NCI-H748 (cell line): ENCODE data around the gene PIAS3.
"Not testable (repeated sequence)": the region's sequence is repeated elsewhere in the genome, so short reads cannot be mapped to it uniquely, and the experiment has no call there.

ENCODE experiments used
- DNase-seq: peaks from one replicate; lab custom pipeline; 2025; ENCODE audit not compliant: unreplicated experiment; lab: John Stamatoyannopoulos, UW

Gene PIAS3

DNA sequence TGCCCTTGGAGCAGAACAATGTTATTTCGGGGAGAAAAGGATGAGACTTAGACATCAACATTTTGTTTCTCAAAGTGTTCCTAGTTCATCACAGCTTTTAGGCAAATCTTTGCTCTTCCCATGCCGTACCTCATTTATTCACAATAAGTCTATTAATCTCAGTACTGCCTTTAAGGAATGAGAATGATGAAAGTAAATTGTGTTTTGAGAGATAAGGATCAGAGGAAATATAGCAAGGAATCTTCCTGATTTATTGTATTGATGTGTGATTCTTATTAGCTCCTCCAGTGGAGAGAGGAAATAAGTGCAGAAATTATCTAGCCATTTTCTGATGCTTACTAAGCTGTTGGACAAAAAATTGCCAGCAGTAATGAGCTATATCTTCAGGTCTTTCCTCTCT, 32.9 kb downstream of the PIAS3 start:
- no peak for DNase-seq

DNA sequence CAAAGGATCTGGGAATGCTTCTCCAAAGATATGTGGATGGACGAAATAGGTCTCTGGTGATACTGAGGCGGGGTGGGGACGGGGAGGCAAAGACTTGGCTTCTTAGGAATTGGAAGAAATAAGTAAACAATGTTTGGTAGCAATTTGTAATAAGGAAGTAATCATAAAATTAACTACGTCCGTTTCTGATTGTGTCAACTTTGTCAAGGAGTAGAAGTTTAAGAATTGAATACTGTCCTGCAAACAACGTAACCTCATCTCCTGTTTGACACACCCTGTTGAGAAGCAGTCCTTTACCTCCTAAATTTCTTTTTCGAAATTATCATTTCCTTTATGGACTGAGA, 34.4 kb downstream of the PIAS3 start:
- no peak for DNase-seq

DNA sequence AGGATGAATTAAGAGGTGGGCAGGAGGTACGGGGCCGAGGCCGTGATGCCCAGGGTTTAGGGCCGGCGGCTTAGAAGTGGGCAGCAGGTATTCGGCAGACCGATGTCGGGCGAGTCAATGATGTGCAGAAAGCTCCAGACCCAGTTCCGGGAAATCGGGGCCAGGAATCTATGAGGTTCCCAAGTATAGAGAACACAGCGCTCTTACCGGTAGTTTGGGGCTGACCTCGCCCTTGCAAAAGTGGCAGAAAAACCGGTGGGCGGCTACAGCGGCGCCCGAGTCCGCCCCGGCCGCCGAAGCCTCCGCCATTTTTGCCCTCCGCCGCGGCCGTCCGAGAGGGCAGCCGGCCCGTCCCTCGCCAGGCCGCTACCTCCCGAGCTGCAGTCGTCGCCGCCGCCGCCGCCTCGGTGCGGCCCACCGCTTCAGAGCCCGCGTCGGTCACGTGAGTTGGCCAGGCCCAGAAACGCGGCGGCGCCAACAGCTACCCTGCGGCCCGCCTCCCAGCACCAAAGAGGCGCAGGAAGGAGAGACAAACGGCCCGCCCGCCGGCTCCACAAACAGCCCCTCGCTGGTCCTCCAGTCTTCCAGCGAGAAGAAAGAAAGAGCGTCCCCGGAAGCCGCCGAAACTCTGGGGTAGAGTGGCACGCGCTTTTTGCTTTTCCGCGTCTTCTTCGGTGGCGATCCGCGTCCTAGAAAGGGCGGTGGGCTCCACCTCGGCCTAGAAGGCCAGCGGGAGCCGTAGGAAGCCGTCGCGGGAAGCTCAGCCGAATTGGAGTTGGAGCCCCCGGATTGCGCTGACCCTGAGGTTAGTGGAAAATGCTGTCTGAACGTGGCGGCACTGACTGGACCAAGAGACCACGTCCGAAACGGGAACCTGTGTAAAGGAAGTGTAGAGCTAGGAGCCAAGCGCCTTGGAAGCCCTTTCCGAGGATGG, 35.0 kb downstream of the PIAS3 start, which contains the start of the genes POLR3C and RNF115:
TSS of gene POLR3C (plus strand) at position 636 of the 934 bp plus-strand sequence. CDS start 1,577 bp downstream, outside the sequence.
TSS of gene RNF115 (minus strand) at position 531 of the 934 bp plus-strand sequence. CDS start at position 309, 222 bp downstream.
- peak; percentile 95 for DNase-seq

DNA sequence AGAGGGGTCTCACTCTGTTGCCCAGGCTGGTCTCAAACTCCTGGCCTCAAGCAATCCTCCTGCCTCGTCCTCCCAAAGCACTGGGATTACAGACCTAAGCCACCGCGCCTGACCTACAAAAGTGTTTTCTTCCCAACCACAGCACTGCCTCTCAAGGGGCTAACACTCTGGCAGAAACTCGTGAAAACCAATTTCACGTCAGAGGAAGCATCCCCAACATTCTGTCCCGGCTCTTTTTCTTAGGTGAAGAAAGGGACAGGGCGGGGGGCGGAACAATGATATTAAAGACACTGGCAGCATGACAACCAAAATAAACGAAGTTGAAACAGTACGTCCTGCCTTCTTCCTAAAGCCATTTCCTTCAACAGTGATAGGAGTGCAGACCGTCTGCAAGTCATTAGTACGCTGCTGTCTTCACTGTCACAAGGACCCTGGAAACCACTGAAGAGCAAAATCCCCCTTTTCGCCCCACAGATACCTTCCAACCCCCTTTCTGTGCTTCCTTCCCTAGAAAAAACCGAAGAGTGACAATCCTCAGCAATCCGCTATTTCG, 36.0 kb downstream of the PIAS3 start:
- DNase-seq, result not testable (repeated sequence)

DNA sequence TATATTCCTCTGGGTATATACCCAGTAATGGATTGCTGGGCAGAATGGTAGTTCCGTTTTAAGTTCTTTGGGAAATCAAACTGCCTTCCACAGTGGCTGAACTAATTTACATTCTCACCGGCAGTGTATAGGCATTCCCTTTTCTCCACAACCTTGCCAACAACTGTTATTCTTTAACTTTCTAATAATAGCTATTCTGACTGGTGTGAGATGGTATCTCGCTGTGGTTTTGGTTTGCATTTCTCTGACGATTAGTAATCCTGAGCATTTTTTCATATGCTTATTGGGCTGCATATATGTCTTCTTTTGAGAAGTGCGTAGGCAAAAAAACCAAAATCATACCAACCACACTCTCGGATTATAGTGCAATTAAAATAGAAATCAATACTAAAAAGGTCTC, 40.8 kb downstream of the PIAS3 start:
- not testable (repeated sequence) for DNase-seq

- DNase-seq, result not testable (repeated sequence)
These were observed 45.7 kb downstream of the PIAS3 start for GRCh38 chr1:145812977-145813810.

- DNase-seq, result no peak
These were observed 52.0 kb downstream of the PIAS3 start for GRCh38 chr1:145806844-145807243.

DNA sequence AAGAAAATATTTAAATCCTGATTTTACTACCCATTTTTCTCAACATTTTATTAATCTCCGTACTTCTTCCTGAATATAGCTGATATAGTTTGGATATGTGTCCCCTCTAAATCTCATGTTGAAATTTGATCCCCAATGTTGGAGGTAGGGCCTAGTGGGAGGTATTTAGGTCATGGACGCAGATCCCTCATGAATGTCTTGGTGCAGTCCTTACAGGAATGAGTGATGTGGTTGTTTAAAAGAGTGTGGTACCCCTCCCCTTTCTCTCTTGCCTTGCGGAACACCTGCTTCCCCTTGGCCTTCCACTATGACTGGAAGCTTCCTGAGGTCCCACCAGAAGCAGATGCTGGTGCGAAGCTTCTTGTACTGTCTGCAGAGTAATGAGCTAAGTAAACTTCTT, 52.5 kb downstream of the PIAS3 start:
- no peak for DNase-seq

GRCh38 chr1:145805057-145805456, 53.8 kb downstream of the PIAS3 start:
- DNase-seq, result no peak

- no peak for DNase-seq
These were observed 54.4 kb downstream of the PIAS3 start for GRCh38 chr1:145804235-145805045.

GRCh38 chr1:145799806-145800205, 59.1 kb downstream of the PIAS3 start:
- DNase-seq, result no peak
